Uterus (tissue), 4 donors: ENCODE results near the gene HCN3. TPM values are rescaled to one million over a fixed set of nuclear protein-coding genes. Genes with fewer than 3 reads are reported as not detected.
"Not testable (repeated sequence)": the region's sequence is repeated elsewhere in the genome, so short reads cannot be mapped to it uniquely, and the experiment has no call there.

Experiments used
- DNase-seq, 2 donors: peaks; one replicate each; pipeline ENCODE4 v3.0.0-alpha.2; 2019 to 2020
- H3K27ac ChIP-seq, 2 donors: fragments of 200-600 bp; sonication (generic); 1 replicate in 1 of 2; 2 replicates in 1 of 2; pipeline ENCODE4 v1.5.1; 2016 to 2018
- H3K27me3 ChIP-seq, 2 donors: fragments of 200-600 bp; sonication (generic); one replicate each; pipeline ENCODE4 v1.5.1; 2018 to 2019; ENCODE audit warnings: control low read depth in 1 of 2
- H3K36me3 ChIP-seq, 2 donors: fragments of 200-600 bp; sonication (generic); one replicate each; pipeline ENCODE4 v1.5.1; 2019; ENCODE audit warnings: control low read depth in 1 of 2
- H3K4me1 ChIP-seq, 2 donors: fragments of 200-600 bp; sonication (generic); one replicate each; pipeline ENCODE4 v1.5.1; 2018 to 2019; ENCODE audit warnings: control low read depth in 1 of 2
- H3K4me3 ChIP-seq, 2 donors: fragments of 200-600 bp; sonication (generic); 1 replicate in 1 of 2; 2 replicates in 1 of 2; pipeline ENCODE4 v1.5.1; 2018 to 2019; ENCODE audit warnings: mild to moderate bottlenecking in 1 of 2
- H3K9me3 ChIP-seq, 2 donors: fragments of 200-600 bp; sonication (generic); one replicate each; pipeline ENCODE4 v1.5.1; 2019; ENCODE audit warnings: control low read depth in 1 of 2
- POLR2A ChIP-seq, 2 donors: fragments of 450-650 bp; IDR thresholded peaks; one replicate each; pipeline ENCODE4 v1.6.1; 2016; ENCODE audit warnings: antibody characterized with exemption in 2 of 2, mild to moderate bottlenecking in 1 of 2, moderate library complexity in 1 of 2
- intact Hi-C: fragments of 100-400 bp; cut with DNase I; formaldehyde crosslinking; loops from one replicate; pipeline ENCODE4 v1.15.1; 2023; ENCODE audit warnings: low total_unique reads
- total RNA-seq, 4 donors: library from RNA; depleted of rRNA in 3 of 4; stranded (reverse); fragments of >200 nt in 3 of 4; gene quantifications; one replicate each; pipeline versions ENCODE4 v1.1.0 to v1.2.4, GENCODE V29; 2014 to 2023
- TF ChIP-seq, protein P1 (sequence below), 4 experiments: fragments of 200-600 bp in 2 of 4; fragments of 450-650 bp in 2 of 4; sonication (generic) in 2 of 4; IDR thresholded peaks; one replicate each; pipeline ENCODE4 v1.5.1; 2016 to 2019; ENCODE audit warnings: antibody characterized with exemption in 4 of 4, mild to moderate bottlenecking in 2 of 4, moderate library complexity in 1 of 4
- donor health status: DM: yes; HTN: yes; CAD: no.

HCN3 gene
- total RNA-seq, result 1 to 10 TPM in 2 of 4 donors, not detected in 2; 4.2 to 5.5 TPM

- peak within 1 kb of the TSS; percentile 50 to 72 for H3K4me3 ChIP-seq
- H3K9me3 ChIP-seq, result no peaks in the 10 kb centered on the region
- DNase-seq, result peak; percentile 98 to 99
- peak within 1 kb of the TSS; percentile 72 to 73 for H3K27ac ChIP-seq
- TF ChIP-seq, protein P1, sequence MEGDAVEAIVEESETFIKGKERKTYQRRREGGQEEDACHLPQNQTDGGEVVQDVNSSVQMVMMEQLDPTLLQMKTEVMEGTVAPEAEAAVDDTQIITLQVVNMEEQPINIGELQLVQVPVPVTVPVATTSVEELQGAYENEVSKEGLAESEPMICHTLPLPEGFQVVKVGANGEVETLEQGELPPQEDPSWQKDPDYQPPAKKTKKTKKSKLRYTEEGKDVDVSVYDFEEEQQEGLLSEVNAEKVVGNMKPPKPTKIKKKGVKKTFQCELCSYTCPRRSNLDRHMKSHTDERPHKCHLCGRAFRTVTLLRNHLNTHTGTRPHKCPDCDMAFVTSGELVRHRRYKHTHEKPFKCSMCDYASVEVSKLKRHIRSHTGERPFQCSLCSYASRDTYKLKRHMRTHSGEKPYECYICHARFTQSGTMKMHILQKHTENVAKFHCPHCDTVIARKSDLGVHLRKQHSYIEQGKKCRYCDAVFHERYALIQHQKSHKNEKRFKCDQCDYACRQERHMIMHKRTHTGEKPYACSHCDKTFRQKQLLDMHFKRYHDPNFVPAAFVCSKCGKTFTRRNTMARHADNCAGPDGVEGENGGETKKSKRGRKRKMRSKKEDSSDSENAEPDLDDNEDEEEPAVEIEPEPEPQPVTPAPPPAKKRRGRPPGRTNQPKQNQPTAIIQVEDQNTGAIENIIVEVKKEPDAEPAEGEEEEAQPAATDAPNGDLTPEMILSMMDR (IDR thresholded peaks at IDR 0.05), result peak; percentile 51 to 81 (median 80)
- no peak for TF ChIP-seq POLR2A (IDR thresholded peaks at IDR 0.05)
- H3K4me1 ChIP-seq, result peaks cover 3 to 10% of the 10 kb centered on the region in 2 donors
- intact Hi-C loops, result loop anchor here (5.0 kb wide), 1 partner anchor 45 kb away; the partner anchor contains the start of gene RUSC1
- H3K36me3 ChIP-seq, result no peaks in the 10 kb centered on the region
- no peaks in the 10 kb centered on the region for H3K27me3 ChIP-seq
These were observed at the start of gene HCN3 for GRCh38 chr1:155277070-155277901. Gene HCN3, plus strand, starts transcription at chr1:155277463. Its CDS starts 128 bp downstream, at chr1:155277591.

GRCh38 chr1:155228096-155228427 lies 49.2 kb upstream of the HCN3 start:
- H3K4me3 ChIP-seq, result peak overlapping the region; percentile 37 to 84
- H3K4me1 ChIP-seq, result no peaks in the 10 kb centered on the region

DNA sequence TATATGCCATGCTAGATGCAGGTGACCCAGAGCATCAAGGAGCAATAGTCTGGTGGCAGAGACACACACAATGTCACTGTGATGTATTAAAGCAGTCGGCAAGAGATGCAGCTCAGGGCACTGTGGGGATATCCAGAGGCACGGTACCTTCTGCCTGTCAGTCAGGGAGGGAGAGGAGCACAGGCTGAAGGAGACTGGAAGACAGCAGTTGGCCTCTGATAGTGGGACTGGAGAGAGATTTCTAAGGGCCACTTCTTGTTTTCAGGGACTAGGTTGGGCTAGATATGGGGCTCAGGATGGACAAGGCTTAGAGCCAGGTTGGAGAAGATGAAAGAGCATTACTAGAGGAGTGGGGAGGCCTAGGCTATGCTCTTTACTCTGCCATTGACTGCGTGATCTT lies 46.0 kb upstream of the HCN3 start:
- H3K27ac ChIP-seq, intact Hi-C loops, H3K36me3 ChIP-seq, H3K27me3 ChIP-seq, DNase-seq, H3K9me3 ChIP-seq, H3K4me3 ChIP-seq, H3K4me1 ChIP-seq: not testable (repeated sequence)

More at GRCh38 chr1:155228096-155228427, 49.2 kb upstream of the HCN3 start:
- intact Hi-C loops, result loop anchor here (5.0 kb wide), 1 partner anchor 51 kb away; no protein-coding TSS in a partner anchor
- no peak for DNase-seq
- Histone ChIP-seq H3K27me3 (no peaks in the 10 kb centered on the region), H3K9me3 (no peaks in the 10 kb centered on the region), H3K27ac (peak overlapping the region; percentile 87 to 96), H3K36me3 (no peaks in the 10 kb centered on the region)
- TF ChIP-seq, protein P1 (IDR thresholded peaks at IDR 0.05), result no peak
- TF ChIP-seq POLR2A (IDR thresholded peaks at IDR 0.05), result no peak

GRCh38 chr1:155232001-155232978 lies 45.0 kb upstream of the HCN3 start:
- intact Hi-C loops, H3K27me3 ChIP-seq, H3K4me1 ChIP-seq, H3K4me3 ChIP-seq, H3K9me3 ChIP-seq, H3K36me3 ChIP-seq: not testable (repeated sequence)
- DNase-seq, result peak in 1 of 2 donors; percentile 46
- H3K27ac ChIP-seq, result peak overlapping the region; percentile 42 to 68

DNA sequence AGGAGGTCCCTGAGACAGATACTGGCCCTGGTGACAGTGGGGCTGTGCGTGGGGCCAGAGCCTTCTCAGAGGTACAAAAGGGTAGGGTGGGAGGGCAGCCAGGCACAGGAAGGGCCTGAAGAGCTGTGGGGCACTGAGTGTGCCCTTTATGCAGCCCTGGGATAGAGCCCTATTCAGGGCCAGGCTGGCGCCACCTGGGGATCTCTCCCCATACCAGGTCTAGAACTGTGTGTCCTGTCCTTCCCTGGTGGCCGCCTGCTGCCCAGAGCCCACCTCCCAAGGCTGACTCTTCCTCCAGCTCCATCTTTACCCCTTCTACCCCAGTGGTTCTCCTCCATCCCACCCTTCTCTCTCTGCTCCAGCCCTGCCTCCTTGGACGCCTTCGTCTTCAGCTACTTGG lies 43.8 kb upstream of the HCN3 start:
- H3K4me1 ChIP-seq, intact Hi-C loops, H3K36me3 ChIP-seq, H3K27me3 ChIP-seq, H3K9me3 ChIP-seq, H3K4me3 ChIP-seq, DNase-seq, H3K27ac ChIP-seq: not testable (repeated sequence)

DNA sequence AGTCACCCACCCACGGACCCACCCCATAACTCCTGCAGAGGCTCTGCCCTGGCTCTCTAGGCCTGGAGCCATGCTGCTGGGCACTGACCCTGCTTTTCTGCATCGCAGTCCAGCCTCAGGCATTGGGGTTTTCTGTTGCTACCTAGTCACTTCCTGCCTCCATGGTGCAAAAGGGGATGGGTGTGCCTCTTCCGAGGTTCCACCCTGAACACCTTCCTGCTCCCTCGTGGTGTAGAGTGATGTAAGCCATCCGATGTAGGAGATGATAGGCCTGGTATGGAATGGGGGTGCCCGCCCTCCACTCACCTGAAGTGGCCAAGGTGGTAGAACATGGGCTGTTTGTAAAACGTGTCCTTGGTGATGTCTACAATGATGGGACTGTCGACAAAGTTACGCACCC lies 41.9 kb upstream of the HCN3 start:
- H3K27ac ChIP-seq, DNase-seq, H3K9me3 ChIP-seq, H3K4me3 ChIP-seq, intact Hi-C loops, H3K4me1 ChIP-seq, H3K36me3 ChIP-seq, H3K27me3 ChIP-seq: not testable (repeated sequence)

DNA sequence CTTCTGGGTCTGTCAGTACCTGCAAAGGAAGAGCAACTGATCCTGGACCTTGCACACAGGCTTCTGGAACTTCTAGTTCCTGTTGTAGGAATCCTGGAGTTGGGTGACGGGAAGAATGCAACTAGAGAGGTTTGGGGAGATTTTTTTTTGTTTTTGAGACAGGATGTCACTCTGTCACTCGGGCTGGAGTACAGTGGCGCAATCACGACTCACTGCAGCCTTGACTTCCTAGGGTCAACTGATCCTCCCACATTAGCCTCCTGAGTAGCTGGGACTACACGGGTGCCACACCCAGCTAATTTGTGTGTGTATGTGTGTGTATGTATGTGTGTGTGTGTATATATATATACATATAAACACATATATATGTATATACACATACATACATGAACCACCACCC lies 40.8 kb upstream of the HCN3 start:
- H3K36me3 ChIP-seq, result no peaks in the 10 kb centered on the region
- H3K4me1 ChIP-seq, result peaks cover 0 to 2% of the 10 kb centered on the region in 2 donors
- no peak for TF ChIP-seq POLR2A (IDR thresholded peaks at IDR 0.05)
- TF ChIP-seq, protein P1 (IDR thresholded peaks at IDR 0.05), result no peak
- H3K4me3 ChIP-seq, result no peak overlapping the region
- H3K27ac ChIP-seq, result no peak overlapping the region
- intact Hi-C loops, result no loop called here
- H3K9me3 ChIP-seq, result no peaks in the 10 kb centered on the region
- no peaks in the 10 kb centered on the region for H3K27me3 ChIP-seq
- no peak for DNase-seq
